GM18873 (cell line): Measurements from ENCODE around the gene SIGLEC11.
A peak's percentile ranks its signal among the peaks of the same experiment; 100 is the strongest.
"Not testable (repeated sequence)": the region's sequence is repeated elsewhere in the genome, so short reads cannot be mapped to it uniquely, and the experiment has no call there.

ENCODE experiments used
- ATAC-seq: cut with Tn5 transposase; IDR thresholded peaks from one replicate; pipeline ENCODE4 v1.9.1; 2021; ENCODE audit warnings: mild to moderate bottlenecking, moderate library complexity, moderate number of reproducible peaks; ENCODE audit not compliant: unreplicated experiment, low FRiP score

The SIGLEC11 gene

DNA sequence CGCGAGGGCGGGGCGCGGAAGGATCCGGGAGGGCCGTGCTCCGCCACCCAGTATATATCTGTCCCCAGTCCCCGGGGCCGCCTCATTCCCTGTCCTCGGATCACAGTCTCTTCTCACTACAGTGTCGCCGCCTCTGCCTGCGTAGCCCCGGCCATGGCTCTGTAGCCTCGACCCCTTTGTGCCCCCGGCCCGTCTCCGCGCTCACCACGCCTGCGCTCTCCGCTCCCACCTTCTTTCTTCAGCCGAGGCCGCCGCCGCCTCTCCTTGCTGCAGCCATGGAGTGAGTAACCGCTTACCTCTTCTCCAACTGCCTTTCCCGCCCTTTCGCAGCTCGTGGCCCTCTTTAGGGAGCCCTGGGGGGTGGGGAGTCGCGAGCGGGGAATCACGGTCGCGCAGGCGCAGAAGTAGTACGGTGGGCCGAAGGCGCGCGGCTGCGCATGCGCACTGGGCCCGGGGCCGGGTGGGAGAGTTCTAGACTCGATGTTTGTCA, 31.8 kb downstream of the SIGLEC11 start, which contains the start of the genes ATF5 and NUP62:
Gene ATF5 (plus strand): TSS at position 85 of the 490 bp plus-strand sequence. CDS start 1,646 bp downstream, outside the sequence.
Gene NUP62 (minus strand): TSS at position 384 of the 490 bp plus-strand sequence. CDS start 19,697 bp downstream, outside the sequence.
- peak; percentile 46 for ATAC-seq

DNA sequence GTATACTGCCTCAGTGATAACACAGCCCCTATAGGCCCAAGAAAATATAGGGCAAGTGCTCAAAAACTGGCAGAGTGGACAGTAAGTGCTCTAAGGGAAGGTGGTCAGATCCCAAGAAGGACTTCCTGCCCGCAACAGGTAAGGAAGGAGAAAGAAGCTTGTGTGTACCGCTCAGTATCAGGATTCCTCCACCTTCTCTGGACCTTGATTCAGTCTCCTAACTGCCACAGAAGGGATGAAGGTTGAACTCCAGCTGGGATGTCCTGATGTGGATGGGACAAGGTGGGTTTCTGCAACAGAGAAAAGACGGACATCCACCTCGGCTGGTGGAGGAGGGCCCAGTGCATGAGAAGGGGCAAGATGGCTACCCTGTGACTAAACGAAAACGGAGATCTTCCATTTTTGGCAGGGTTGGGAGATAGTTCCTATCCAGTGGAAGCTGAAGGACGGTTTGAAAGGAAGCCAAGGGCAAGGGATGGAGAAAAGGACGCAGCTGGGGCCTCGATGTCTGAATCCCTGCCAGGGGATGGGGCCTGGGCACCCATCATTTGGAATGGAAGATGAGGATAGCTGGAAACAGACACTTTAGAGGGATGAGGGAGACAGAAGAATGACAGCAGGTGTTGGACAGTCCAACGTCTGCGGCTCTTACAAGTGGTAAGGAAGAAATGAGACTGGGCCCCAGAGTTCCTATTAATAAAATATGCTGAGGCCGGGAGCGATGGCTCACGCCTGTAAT, 33.3 kb downstream of the SIGLEC11 start:
- ATAC-seq = no peak

DNA sequence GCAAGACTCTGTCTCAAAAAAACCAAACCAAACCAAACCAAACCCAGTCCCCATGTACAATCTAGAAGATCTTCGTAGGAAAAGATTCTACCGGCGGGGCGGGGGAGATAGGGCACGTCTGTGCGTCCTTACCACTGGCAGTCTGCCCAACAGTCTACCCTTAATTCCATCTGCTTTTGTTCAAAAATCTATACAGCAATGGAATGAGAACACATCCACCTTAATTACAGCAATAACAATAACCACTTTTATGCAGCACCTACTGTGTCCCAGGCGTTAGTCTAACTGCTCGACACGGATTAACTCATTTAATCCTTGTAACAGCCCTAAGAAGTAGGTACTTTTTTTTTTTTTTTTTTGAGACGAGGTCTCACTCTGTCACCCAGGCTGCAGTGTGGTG, 34.5 kb downstream of the SIGLEC11 start:
- no peak for ATAC-seq

DNA sequence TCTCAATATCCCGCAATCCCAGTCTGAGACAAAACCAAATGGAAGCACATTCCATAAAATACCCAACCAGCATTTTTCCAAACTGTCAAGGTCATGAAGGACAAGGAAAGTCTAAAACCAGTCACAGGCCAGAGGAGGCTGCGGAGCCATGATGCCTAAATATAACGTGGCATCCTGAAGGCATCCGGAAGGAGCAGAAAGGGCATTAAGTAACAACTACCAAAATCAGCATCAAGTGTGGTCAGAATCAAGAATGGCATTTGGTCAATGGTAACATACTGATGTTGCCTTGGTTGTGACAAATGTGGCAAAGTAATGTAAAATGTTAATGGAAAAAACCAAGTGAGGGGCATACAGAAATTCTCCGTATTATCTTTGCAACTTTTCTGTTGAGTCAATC, 35.5 kb downstream of the SIGLEC11 start:
- ATAC-seq = no peak

DNA sequence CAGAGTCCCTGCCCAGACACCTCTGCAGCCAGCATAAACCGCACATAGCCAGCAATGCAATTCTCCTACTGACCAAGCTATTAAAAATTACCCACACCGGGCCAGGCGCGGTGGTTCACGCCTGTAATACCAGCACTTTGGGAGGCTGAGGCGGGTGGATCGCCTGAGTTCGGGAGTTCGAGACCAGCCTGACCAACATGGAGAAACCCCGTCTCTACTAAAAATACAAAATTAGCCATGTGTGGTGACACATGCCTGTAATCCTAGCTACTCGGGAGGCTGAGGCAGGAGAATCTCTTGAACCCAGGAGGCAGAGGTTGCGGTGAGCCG, 36.1 kb downstream of the SIGLEC11 start:
- ATAC-seq = not testable (repeated sequence)

DNA sequence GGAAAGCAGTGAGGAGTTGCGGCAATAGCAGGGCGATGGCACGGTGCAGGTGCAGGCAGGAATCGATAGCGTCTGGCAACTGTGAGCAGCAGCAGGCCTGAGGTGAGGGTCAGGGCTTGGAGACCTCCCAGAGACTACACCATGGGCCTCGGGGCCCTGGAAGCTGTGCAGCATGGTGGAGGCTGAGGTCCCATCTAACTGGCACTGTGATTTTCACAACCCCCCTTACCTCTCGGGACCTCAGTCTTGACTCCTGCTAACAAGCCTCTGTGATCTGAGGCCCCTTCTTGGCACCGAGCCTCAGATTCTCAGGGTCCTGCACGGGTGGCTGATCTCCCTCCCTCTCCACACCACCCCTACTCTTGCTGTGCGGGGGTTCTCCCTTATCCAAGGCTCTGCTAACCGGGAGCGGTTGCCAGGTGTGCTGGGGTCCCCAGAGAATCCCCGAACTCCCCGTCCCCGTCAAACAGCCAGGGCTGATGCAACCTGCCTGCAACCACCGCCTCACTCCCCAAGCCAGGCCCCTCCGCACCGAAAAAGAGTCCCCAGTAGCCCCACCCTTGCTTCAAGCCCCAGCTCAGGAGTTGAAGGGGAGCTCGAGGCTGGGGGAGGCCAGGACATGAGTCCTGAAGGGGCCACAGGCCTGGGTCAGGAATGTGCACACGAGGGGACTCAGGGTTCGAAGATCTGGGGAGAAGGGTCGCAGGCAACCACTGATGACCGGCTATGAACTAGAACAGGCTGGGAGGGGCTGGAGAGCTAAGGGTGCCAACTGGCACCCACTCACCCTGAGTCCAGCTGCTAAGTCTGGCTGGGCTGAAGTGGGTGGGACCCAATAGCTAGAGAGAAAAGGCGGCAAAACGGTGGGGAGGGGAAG, 36.7 kb downstream of the SIGLEC11 start:
- no peak for ATAC-seq

DNA sequence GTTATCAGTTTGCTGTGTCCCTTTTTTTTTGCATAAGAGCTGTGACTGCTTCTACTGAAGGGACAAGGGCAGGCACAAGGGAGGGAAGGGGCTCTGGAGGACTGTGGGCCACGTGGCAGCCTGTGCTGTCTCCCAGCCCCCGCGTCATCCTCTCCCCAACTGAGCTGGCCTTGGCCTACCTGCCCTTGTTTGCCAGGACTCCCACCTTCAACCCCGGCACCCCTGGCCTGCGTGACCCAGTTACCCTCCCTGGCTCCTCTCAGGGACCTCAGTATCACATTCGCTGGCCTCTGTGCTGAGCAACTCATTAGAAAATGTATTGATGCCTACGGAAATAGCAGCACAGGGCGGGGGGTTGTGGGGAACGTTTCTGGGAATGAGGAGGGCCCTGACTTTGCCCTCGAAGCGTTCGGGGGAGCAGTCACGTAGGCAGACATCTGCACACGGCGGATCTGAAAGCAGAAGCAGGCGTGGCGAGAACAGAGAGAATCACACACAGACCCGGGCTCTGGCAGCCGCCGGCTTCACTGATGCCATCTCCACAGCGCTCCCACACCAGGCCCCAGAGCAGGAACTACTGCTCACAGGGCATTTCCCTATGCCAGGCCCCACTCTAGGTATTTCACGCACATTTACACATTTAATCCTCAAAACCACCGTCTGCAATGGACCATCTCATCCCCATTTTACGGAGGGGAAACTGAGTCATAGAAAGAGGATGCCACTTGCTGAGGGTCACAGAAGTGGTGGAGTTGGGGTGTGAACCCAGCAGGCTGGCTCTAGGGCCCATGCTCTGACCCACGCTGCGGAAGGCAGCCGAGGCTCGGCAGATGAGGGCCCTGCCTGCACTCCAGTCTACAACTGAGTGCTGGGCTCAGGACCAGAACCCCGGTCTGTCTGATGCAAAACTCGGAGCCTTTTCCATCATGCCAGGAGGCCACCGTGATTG, 37.6 kb downstream of the SIGLEC11 start:
- ATAC-seq = no peak

DNA sequence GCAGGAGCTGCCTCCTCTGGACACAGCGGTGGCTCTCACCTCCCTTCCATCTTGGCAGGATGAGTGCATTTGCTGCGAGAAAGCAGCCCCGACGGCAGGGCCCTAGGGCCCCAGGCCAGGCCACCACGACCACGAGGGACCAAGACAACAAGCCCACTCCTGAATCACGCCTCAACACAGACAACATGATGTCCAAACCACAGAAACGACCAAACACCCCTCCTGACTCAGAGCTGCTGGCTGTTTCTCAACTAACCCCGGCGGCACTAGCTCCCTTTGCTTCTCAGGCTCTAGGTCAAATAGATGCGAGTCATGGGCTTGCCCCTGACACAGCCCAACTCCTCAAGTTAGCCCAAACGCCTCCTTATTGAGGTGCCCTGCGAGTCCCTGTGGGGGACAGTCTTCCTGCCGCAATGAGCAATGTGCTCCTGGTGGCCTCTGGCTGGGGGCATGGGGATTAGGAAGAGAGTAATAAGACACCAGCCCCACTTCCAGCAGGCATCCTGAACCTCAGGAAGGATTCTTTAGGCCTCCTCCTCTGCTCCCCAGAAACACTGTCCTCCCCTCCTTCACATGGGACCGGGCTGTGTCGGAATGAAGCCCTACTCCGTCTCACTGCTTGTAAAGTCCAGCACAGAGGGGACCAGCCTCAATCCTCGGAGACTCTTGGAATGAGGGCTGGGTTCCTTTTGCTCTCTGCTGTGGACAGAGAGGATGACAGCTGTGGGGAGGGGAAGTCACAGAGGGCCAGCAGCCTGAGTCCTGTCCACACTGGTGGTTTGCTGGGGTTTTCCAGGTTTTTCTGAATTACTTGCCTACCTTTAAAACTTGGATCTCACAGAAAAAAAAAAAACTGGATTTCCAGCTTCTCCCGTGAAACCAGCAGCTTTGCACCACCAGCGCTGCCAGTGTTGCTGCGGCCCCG, 38.8 kb downstream of the SIGLEC11 start:
- no peak for ATAC-seq

DNA sequence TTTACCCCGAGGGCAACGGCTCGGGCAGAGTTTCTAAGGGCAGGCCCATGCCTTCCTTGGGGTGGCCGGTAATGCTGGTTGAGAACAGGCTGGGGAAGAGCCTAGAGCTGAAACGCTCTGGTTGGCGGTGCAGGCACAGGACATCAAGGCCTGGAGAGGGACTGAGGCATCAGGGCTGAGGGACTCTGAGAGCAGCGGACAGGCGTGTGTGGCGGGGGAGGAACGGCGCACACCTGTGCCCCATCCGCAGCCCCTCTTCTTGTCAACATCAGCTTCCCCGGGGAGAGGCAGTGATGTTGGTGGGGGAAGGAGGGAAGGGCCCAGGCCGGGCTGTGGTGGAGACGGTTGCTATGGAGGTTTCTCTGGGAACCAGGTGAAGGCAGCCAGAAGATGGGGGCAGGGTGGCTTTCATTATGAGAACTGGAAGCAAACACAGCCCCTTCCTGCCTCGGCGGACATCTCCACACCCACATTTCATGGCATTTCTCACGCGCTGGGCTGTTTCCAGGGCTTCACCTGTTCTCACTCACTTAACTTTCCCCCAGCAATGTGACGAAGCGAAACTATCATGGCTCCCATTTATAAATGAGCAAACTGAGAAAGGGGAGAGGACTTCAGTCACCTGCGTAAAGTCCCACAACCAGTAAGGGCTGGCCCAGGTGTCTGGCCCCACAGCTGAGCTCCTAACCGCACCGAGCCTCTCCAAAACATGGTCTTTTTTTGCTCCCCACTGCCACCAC, 40.2 kb downstream of the SIGLEC11 start:
- no peak for ATAC-seq

DNA sequence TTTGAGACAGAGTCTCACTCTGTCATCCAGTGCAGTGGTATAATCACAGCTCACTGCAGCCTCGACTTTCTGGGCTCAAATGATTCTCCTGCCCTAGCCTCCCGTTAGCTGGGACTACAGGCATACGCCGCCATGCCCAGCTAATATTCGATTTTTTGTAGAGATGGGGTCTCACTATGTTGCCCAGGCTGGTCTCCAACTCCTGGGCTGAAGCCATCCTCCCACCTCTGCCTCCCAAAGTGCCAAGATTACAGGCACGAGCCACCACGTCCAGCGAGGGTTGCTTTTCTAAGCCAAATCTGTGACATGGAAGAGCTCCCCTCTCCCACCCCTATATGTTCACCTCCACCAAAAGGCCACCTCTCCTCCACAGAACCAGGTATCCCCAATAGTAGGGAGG, 42.9 kb downstream of the SIGLEC11 start:
- ATAC-seq = no peak

DNA sequence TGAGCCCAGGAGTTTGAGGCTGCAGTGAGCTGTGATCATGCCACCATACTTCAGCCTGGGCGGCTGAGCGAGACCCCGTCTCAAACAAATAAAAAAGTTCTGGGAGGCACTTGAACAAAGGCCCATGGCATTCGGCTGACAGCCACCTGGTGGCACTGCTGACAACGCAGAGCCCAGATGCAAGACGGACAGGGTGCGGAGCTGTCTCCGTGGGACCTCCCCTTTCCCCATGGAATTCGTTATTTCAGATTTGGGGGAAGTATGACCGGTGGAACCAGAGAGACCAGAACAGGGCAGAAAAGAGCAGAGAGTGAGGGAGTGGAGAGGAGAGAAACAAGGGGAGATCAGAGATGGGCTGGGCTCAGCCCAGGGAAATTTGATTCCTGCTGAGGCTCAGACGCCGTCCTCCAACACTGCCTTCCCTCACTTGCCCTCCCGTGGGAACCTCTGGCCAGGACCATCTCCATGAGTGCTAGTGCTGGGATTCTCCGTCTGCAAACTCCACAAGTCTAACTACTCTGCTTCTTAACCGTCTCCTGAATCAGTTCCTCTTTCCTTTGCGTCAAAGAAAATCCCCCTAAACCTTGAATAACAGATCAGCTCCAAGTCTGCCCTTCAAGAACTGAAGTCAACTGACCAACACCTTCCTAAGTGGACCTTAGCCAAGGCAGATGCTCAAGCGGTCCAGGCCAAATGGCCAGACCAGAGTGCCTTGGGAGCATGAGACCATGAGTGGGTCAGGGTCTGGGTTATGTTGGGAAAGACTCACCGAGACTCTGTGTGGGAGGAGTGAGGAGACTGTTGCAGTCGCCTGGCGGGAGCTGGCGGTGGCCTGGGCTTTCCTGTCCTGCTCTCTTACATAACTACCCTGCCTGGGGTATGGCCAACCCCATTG, 43.9 kb downstream of the SIGLEC11 start:
- ATAC-seq = no peak

DNA sequence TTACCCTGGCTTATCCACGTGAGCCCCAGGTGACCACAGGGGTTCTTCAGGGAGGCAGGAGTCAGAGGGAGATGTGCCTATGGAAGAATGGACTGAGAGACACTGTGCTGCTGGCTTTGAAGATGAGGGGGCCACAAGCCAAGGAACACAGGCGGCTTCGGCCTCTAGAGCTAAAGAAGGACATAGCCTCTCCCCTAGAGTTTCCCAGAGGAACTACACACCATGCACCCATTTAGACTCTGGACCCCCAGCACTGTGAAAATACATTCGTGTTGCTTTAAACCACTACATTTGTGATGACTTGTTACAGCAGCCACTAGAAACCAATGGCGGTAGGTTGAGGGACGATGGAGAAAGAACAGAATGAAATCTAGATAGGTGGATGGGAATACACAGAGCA, 45.7 kb downstream of the SIGLEC11 start:
- ATAC-seq = no peak

DNA sequence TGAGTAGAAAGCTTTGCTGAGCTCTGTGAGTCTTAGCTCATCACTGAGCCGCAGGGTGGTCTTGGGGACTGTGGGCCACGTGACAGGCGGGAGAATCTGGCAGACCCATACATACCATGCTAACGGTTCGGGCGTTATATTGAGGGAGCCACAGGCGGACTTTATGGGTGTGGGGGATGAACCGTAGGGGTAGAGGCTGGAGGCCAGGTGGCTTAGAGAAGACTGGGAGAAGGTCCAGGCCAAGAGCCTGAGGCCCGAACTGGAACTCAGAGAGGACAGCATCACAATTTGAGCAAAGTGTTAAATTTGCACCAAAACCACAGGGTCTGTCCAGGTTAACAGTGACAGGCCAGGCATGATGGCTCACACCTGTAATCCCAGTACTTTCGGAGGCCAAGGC, 47.3 kb downstream of the SIGLEC11 start:
- ATAC-seq = no peak

DNA sequence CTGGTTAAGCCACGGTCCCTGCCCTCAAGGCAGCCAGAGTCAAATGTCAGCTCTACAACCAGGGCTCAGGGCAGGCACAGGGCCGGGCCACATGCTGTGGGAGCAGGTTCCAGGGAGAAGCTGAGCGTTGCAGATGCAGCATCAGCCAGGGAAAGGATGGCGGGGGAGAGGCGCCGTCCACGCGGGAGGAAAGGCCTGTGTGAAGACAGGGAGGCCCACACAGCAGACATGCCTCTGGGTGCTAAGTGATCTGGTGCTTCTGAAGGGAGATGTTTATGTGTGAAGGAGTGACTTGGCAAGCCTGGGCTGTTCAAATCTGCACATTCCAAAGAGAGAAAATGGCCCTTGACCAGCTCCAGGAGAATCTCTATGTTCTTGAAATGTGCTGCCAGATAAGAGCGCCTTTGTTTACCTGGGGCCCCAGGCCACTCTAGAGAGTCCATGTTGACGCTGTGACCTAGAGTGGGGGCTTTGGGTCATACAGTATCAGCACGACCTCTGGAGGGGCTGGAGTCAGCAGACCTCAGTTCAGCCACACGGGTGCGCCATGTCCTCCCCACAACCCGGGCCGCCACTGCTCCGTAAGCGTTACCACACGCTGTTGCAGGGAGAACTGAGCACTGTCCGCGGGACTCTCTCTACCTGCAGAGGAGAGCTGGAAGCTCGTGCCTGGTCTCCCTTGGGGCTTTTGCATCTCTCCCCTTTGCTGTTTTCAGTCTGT, 47.8 kb downstream of the SIGLEC11 start:
- no peak for ATAC-seq

DNA sequence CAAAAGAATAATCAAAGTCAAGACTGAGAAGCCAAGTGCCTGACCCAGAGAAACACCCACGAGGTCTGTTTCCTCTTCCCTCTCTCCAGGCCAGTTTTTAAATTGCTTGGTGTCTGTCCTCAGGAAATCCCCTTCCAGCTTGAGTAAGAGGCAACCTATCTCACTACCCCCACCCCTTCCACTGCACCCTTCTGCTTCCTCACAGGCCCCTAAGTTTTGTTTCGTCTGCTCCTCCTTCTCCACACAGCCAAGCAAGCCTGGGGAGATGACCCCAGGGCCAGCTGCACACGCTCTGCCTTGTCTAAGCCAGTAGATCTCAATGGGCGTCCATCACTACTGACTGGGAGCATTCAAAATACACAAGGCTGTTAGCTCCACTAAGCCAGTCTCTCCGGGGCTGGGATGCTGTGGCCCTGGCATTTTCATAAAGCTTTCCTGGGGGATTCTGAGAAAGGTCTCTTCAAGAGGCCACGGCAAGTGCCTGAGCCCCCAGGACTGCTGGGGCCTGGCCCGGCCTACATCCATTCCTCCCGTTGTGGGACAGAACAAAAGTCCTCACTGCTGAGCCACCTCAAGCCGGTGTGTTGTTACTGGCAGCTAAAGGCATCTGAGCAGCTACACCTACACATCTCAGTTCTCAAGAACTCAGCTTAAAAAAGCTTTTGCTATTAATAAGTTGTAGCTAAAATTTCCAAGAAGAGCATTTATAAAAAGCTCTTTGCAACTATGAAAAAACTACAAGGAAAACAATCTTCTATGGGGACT, 49.4 kb downstream of the SIGLEC11 start:
- ATAC-seq = no peak

DNA sequence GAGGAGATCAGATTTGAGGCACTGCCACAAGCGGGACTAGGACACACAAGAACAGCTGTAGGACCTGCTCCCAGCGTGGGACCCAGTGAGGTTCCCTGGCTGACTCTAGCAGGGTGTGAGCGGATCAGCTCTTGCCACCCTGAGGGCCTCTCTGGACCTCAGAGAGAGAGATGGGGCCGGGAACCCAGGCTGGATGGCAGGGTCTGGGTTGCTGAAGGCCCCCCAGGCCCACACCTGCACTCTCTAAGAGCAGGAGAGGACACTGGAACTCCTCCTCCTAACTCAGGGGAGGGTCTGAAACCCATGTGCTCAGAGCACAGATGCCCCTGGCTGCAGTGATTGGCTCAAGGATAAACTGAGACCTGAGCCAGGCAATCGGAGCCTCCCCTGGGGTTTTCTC, 50.8 kb downstream of the SIGLEC11 start:
- no peak for ATAC-seq
